Stimulated activated CD4-positive, alpha-beta T cell treated with anti-CD3 and anti-CD28 coated beads, Interleukin-4, amount 100 ng/mL, for 4 hours (primary cell): ENCODE measurements around the gene FGF23.
"Not testable (repeated sequence)": the region's sequence is repeated elsewhere in the genome, so short reads cannot be mapped to it uniquely, and the experiment has no call there.

Source experiments
- DNase-seq, 2 experiments: peaks; one replicate each; pipeline ENCODE4 v3.0.0-alpha.2; 2020

The FGF23 gene

DNA sequence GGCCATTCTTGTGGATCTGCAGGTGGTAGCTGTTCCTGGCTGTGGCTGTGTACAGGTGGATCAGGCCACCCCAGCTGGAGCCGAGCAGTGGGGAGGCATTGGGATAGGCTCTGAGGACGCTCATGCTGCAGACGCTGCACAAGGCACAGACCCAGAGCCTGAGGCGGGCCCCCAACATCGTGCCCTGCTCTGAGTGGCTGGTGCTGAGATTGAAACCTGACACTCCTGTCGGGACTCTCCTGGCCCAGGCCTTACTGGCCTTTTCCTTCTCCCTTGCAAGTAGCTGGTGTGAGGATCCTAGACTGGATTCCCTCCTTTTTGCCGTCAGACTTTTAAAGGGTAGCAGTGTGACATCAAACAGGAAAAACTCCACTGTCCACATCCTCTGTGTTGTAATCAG lies at the start of gene FGF23:
Gene FGF23 (minus strand): TSS at position 308 of the 400 bp plus-strand sequence. CDS start 130 bp downstream, at position 178.
- DNase-seq, result no peak

DNA sequence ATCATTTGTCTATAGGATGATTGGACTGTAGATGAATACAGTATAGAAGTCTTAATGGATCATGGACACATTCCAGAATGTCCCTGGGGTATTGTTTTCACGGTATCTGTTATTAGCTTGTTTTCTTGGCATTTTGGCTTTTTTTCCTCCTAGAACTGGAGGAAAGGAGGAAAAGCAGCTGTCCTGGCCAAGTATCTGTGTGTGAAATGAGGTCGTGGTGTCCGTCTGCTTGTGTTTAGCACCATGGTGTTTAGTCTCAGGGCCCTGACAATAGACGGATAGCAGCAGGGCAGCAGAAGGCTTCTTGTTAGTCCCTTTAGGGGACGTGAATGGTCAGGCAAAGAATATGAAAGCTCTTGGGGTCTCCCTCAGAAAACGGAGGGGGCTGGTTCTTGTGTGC lies 44.9 kb upstream of the FGF23 start:
- no peak for DNase-seq

GRCh38 chr12:4423528-4424195 lies 44.1 kb upstream of the FGF23 start:
- no peak for DNase-seq

- no peak for DNase-seq
These were observed 43.5 kb upstream of the FGF23 start for GRCh38 chr12:4422985-4423384.

DNA sequence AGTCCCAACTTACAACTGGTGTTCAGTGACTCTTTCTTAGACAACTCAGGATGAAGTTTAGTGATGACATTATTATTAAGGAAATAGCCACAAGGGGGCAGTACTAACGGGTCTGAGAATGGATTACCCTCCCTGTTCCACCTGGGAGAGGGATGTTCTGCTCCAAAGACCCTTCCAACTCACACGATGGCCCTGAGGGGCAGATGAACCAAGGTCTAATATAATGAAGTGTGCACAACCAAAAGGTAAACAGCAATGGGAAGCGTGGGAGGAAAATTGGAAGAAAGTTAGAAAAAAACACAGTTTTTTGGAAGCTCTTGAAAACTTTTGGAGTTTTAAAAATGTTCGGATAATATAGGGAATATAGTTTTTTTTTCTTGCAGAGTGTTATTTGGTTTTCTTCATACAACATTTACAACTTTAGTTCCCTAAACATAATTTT lies 42.1 kb upstream of the FGF23 start:
- DNase-seq, result no peak

DNA sequence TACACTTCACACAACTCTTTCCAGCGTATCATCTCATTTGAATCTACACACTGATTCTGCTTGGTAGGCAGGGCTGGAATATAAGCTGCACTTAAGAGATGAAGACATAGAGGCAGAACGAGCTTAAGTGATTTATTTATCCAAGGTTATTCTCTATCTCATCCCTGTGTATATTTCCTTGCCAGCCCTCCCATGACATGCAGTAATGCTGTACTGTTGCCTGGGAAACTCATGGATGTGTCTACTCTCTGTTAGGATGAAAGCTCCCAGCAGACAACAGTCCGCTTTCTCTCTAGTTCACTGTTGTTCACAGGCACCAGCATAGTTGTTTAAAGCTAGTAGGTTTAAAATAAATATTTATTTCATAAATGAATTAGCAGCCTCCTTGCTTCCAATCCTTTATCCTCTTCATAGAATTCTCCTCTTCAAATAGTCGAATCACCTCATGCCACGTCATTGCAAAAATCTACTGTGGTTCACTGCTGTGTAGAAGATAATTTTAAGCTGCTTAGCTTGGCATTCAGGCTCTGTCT lies 40.7 kb upstream of the FGF23 start:
- no peak for DNase-seq

- DNase-seq, result no peak
These were observed 39.4 kb upstream of the FGF23 start for GRCh38 chr12:4418913-4419312.

- no peak for DNase-seq
These were observed 38.4 kb upstream of the FGF23 start for GRCh38 chr12:4417936-4418335.

- DNase-seq, result no peak
These were observed 37.9 kb upstream of the FGF23 start for GRCh38 chr12:4417455-4417854.

DNA sequence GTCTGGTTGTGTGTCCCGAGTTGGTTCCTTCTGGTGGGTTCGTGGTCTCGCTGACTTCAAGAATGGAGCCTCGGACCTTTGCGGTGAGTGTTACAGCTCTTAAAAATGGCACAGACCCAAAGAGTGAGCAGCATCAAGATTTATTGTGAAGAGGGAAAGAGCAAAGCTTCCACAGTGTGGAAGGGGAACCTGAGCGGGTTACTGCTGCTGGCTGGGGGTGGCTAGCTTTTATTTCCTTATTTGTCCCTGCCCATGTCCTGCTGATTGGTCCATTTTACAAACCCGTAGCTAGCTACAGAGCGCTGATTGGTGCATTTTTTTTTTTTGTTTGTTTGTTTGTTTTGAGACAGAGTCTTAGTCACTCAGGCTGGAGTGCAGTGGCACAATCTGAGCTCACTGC lies 36.8 kb upstream of the FGF23 start:
- no peak for DNase-seq

GRCh38 chr12:4412465-4412864 lies 33.0 kb upstream of the FGF23 start:
- no peak for DNase-seq

GRCh38 chr12:4412056-4412455 lies 32.5 kb upstream of the FGF23 start:
- no peak for DNase-seq

- DNase-seq, result no peak
These were observed 27.6 kb upstream of the FGF23 start for GRCh38 chr12:4407136-4407535.

DNA sequence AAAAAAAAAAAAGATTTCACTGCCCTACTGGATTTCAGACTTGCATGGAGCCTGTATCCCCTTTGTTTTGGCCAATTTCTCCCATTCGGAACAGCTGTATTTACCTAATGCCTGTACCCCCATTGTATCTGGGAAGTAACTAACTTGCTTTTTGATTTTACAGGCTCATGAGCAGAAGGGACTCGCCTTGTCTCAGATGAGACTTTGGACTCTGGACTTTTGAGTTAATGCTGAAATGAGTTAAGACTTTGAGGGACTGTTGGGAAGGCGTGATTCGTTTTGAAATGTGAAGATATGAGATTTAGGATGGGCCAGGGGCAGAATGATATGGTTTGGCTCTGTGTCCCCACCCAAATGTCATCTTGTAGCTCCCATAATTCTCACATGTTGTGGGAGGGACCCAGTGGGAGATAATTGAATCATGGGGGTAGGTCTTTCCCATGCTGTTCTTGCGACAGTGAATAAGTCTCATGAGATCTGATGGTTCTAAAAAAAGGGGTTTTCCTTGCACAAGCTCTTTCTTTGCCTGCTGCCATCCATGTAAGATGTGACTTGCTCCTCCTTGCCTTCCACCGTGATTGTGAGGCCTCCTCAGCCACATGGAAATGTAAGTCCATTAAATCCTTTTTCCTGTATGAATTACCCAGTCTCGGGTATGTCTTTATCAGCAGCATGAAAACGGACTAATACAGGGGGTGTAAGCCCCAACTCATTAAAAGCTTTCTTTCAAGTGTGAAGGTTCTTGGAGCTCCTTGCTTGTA lies 25.5 kb upstream of the FGF23 start:
- not testable (repeated sequence) for DNase-seq

GRCh38 chr12:4402996-4403395 lies 23.5 kb upstream of the FGF23 start:
- DNase-seq, result no peak

- DNase-seq, result no peak
These were observed 21.6 kb upstream of the FGF23 start for GRCh38 chr12:4401117-4401516.

DNA sequence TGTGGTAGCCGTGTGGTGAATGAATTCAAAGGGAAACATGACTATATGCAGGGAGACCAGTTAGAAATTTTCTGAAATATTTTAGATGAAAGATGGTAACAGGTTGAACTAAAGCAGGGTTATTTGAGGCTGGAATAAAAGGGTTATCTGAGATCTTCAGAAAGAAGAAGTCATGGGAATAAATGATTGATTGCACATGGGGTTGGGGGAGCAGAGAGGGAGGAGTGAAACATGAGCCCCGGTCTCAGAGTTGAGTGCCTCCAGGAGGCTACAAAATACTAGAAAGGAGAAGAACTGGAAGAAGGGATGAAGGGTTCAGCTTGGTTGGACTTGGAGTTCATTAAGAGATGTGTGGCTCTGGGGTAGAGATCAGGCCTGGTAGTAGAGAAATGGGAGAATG lies 16.3 kb upstream of the FGF23 start:
- no peak for DNase-seq

DNA sequence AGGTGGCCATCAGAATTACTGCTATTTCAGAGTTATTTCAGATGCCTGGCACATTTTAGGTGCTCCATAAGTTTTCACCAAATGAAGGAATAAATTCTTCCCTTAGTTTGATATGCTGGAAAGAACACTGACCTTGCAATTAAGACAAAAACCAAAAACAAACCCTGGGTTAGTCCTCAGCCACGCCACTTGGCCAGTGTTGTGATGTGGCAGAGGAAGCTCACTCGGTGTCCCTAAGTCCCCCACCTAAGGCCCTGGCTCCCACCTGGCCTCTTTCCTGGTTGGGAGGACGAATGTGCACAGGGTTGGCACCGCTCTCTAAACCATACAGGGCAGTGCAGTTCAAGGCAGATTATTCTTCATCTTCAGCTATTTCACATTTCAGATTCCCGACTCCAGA lies 13.7 kb upstream of the FGF23 start:
- no peak for DNase-seq

GRCh38 chr12:4392223-4392742 lies 12.8 kb upstream of the FGF23 start:
- DNase-seq, result no peak

- DNase-seq, result no peak
These were observed 9.2 kb upstream of the FGF23 start for GRCh38 chr12:4388662-4389061.

GRCh38 chr12:4388032-4388431 lies 8.5 kb upstream of the FGF23 start:
- no peak for DNase-seq

GRCh38 chr12:4387607-4388006 lies 8.1 kb upstream of the FGF23 start:
- no peak for DNase-seq

DNA sequence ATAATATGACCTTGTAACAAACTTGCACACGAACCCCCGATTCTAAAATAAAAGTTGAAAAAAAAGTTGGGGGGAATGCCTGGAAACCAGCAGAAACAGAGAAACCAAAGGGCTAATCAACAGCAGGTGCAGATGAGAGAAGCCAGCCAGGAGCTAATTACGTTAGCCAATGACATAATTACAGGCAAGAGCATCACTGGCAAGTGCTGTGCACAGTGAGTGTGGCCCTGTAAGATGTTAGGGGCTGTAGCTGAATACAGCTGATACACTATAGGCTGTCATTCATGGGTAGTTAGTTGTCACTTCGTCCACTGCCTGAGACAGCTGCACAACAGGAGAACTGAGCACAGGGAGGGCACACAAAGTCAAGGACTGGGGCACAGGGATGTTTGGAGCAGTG lies 7.3 kb upstream of the FGF23 start:
- no peak for DNase-seq

- DNase-seq, result no peak
These were observed 3.9 kb upstream of the FGF23 start for GRCh38 chr12:4383304-4383865.
